Bladder microvascular endothelial cell (primary cell): Measurements from ENCODE around the gene S100A9. TPM values are rescaled to one million over a fixed set of nuclear protein-coding genes. Genes with fewer than 3 reads are reported as not detected.

ENCODE experiments used
- total RNA-seq: library from RNA; depleted of rRNA; stranded (reverse); fragments of >200 nt; gene quantifications from 2 replicates; pipeline ENCODE4 v1.2.3, GENCODE V29; 2014

Gene S100A9
- total RNA-seq = 0.97 and 1.2 TPM in 2 replicates

DNA sequence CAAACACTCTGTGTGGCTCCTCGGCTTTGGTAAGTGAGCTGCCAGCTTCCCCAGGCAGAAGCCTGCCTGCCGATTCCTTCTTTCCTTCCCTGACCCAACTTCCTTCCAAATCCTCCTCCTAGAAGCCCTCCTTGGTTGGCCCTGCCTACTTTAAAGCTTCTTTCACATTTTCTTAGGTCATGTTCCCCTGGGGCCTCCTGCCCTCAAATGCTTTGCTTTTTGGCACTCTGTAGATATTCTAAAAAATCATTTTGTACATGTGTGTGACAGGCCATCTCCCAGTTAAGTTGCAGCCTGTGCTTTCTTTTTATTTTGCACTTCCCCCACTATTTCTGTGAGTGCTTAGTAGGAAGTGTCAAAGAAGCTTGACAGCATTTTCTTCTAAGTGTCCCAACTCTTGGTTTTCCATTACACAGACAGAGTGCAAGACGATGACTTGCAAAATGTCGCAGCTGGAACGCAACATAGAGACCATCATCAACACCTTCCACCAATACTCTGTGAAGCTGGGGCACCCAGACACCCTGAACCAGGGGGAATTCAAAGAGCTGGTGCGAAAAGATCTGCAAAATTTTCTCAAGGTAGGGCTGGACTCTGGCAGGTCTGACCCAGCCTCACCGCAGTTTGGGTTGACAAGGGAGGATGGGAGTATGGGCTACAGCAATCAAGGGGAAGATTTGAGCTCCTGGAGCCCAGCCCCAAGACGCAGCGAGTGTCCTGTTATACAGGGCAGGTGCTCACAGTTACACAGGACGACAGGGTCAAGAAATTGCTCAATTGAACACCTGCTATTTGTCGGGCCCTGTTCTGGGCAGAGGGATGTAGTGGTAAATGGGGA, at the start of gene S100A9:
Gene S100A9, plus strand, starts transcription at position 2 of the 838 bp plus-strand sequence. Its CDS starts 430 bp downstream, at position 432.

DNA sequence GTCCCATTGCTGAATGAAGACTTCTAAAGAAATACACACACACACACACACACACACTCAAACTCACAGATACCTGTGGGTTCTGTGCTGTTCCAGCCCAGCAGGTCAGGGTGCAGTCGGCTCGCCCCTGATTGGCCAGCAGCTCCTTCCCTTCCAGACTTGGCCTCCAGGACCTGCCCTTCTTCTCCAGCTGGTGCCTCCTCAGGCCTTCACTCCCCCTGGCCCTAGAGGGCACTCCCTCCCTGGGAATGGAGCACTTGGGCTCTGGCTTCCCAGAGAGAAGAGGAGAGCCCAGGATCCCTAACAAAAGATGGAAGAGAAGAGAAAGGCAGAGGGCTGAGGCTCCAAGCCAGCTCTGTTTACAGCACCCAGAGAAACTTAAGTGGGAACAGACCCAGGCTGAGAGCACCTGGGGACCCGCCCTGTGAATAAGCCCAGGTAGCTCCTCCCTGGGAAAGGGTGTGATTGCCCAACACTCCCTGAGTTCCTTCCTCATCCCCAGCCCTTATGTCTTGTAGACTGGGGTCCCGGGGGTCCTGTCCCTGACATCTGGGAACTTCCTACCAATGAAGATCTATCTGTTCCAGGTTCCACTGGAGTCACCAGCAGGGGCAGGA, 45.0 kb upstream of the S100A9 start, which contains the start of gene PGLYRP3:
Gene PGLYRP3, minus strand, starts transcription at position 383 of the 617 bp plus-strand sequence. CDS start 2,287 bp downstream, outside the sequence.

DNA sequence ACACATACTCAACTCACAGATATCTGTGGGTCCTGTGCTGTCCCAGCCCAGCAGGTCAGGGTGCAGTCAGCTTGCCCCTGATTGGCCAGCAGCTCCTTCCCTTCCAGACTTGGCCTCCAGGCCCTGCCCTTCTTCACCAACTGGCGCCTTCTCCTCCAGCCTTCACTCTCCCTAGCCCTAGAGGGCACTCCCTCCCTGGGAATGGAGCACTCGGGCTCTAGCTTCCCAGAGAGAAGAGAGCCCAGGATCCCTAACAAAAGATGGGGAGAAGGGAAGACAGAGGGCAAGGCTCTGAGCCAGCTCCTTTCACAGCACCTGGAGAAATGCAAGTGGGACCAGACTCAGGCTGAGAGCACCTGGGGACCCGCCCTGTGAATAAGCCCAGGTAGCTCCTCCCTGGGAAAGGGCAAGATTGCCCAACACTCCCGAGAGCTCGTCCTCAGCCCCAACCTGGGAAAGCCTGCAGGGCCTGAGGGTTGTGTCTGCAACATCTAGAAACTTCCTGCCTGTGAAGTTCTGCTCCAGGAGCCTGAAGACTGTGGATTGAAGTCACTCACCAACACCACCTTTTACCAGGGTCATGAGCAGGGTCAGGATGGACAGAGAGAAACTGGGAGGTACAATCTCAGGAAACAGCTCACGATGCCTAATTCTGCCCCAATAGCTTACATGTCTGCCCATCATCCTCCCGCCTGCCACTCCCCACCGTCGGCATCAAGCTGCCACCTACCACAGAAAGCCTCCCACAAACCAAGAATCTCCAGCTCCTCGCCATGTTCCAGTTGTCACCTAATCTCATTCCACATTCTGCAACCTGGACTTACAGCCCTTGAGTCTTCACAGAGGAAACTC, 8.9 kb upstream of the S100A9 start, which contains the start of gene PGLYRP4:
Gene PGLYRP4, minus strand, starts transcription at position 331 of the 852 bp plus-strand sequence. CDS start 909 bp downstream, outside the sequence.

DNA sequence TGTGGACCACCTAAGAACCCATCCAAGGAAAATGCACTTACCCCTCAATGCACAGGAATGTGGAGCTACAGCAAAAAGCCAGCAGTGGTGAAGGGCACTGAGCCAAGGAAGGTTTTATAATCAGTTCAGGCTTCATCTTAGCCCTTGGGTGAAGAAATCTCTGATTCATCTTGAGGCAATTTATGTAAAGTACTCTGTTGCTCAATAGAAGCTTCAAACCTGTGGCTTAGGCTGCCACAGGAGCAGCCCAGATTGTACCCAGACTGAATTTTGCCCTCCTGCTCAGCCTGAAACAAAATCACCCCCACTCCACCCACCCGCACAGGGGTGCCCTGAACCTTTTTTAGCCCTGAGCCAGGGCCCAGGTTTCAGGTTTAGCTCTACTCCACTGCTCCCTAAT, 17.9 kb downstream of the S100A9 start, which contains the start of gene S100A12:
Gene S100A12, minus strand, starts transcription at position 111 of the 400 bp plus-strand sequence. CDS start 1,029 bp downstream, outside the sequence.

DNA sequence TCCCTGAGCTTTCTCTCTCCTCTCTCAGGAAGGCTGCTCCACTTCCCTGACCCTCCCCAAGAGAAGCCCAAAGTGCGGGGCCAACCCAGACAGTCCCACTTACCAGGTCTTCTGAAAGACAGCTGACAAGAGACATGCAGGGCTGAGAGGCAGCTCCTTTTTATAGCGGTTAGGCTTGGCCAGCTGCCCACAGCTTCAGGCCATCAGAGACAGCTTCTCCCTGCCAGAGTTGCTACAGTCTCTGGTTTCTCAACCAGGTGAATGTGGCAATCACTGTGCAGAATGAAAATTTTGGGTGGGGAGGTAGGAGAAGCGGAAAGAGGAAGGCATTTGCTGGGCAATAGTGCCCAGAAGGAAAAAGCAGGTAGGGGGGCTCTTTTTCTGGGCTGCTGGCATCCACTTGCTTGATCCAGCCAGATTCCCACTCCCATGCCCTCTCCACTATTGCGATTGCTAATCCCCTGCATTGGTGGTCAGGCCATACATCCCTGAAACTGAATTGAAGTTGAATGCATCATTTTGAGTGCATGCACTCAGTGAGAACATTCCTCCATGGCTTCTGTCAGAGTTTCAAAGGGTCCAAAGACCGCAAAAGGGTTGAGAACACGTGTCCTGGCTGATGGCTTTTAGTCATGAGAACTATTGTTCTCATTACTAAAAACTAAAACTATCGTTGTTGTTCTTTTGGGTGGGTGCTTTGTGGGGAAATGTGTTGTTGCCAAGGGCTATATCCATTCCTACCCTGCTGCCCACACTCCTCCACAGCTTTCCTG, 33.5 kb downstream of the S100A9 start, which contains the start of gene S100A8:
Gene S100A8, minus strand, starts transcription at position 136 of the 773 bp plus-strand sequence. CDS start 538 bp downstream, outside the sequence.

Other genes starting within 250 kb of the S100A9 start
- gene SPRR2F, start 244.3 kb upstream of the S100A9 start, total RNA-seq = not detected in 2 replicates
- not detected in 2 replicates for gene SPRR2G, start 207.0 kb upstream of the S100A9 start, total RNA-seq
- gene LELP1, start 154.4 kb upstream of the S100A9 start, total RNA-seq = not detected in 2 replicates
- gene PRR9, start 140.3 kb upstream of the S100A9 start, total RNA-seq = not detected in 2 replicates
- not detected in 2 replicates for gene LORICRIN, start 98.2 kb upstream of the S100A9 start, total RNA-seq
- 0.16 TPM in 1 of 2 replicates, not detected in the other for gene PGLYRP3, start 44.9 kb upstream of the S100A9 start, total RNA-seq
- gene PGLYRP4, start 9.0 kb upstream of the S100A9 start, total RNA-seq = not detected in 2 replicates
- not detected in 2 replicates for gene S100A12, start 17.8 kb downstream of the S100A9 start, total RNA-seq
- not detected in 2 replicates for gene S100A8, start 33.2 kb downstream of the S100A9 start, total RNA-seq
- not detected in 2 replicates for gene S100A7A, start 58.7 kb downstream of the S100A9 start, total RNA-seq
- not detected in 2 replicates for gene S100A7, start 102.8 kb downstream of the S100A9 start, total RNA-seq
- gene S100A6, start 178.1 kb downstream of the S100A9 start, total RNA-seq = 401 and 1,159 TPM in 2 replicates
- not detected in 2 replicates for gene S100A5, start 183.1 kb downstream of the S100A9 start, total RNA-seq
- gene S100A4, start 188.0 kb downstream of the S100A9 start, total RNA-seq = 2.6 and 4.0 TPM in 2 replicates
- gene S100A3, start 191.4 kb downstream of the S100A9 start, total RNA-seq = 0.50 and 3.1 TPM in 2 replicates
- 1.3 and 1.5 TPM in 2 replicates for gene S100A2, start 208.0 kb downstream of the S100A9 start, total RNA-seq